ENCODE measurements around the gene PPIG. TPM values are rescaled to one million over a fixed set of nuclear protein-coding genes. Genes with fewer than 3 reads are reported as not detected.

Gene PPIG
- 14.4 and 20.5 TPM in 2 replicates for total RNA-seq

DNA sequence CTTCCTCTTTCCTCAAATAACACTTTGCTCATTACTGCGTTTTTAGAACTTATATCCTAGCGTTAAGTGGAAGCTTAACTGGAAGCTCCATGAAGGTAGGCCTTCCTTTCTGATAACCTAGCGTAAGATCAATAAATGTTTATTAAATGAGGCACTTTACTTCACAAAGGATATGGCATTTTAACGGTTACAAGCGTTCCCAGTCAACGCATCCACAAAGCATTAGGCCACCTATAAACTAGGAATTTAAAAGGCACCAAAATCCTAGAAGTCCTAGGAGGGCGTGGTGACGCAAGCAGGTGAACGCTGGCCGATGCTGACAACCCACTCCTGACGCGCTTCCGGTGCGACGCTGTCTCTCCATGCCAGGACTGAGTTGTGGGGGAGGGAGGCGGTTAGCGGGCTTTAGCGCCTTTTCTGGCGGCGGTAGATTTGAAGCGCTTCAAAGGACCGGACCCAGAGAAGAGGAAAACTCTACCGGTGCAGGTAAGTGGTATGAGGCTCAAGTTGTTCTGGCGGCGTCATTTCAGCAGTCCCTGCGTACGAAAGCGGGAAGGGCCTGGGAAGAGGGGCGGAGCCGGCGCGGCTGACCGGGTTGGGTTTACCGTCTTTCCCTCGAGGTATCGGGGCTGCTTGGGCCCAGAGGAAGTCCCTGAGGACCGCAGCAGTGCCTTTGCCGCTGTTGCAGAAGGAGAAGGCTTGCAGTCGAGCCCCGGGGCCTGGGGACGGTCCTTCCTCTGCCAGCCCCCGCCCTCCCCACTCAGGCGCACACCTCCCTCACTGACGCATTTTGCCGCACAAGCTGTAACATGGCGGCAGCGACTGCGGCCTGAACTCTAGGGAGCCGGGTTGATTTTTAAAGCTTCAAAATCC, at the start of gene PPIG:
TSS of gene PPIG (plus strand) at position 347 of the 873 bp plus-strand sequence. CDS start 19,691 bp downstream, outside the sequence.

DNA sequence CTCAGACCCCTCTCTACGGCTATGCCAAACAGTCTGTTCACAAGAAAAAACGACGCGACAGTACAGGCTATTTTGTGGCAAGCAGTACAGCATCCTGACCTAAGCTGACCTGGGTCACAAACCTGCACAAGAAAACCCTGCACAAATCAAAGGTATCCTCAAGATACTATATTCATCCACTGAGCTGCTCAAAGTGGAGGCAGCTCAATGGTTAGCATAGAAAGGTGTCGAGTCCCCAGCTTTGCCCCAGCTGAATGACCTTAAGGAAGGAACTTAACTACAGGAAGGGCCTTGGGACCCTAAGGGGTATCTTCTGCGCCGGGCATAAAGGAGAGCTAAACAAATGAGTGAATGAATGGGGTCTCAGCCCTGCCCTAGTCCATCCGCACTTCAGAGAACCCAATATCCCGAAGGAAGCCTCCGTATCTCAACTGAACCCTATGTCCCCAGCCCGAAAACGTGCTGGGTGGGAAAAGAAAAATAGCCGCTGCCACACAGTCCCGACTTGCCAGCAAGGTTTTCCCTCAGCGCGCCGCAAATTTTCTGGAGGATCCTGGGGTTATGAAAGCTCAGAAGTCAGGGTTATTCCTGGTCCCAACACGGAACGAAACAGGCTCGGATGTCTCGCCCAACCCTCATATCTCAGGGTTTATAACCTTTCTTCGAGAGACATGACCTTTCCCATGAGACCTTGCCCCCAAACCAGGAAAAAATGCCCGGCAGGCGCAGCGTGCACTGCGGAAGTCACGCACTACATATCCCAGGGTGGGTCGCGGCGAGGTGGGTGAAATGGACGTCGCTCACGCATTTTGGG, 10.8 kb upstream of the PPIG start, which contains the start of gene FASTKD1:
TSS of gene FASTKD1 (minus strand) at position 706 of the 814 bp plus-strand sequence. CDS start 1,836 bp downstream, outside the sequence.

Other genes with a start within 250 kb of the PPIG start
- not detected in 2 replicates for gene LRP2, start 221.8 kb upstream of the PPIG start, total RNA-seq
- gene BBS5, start 104.9 kb upstream of the PPIG start, total RNA-seq = 3.5 and 3.7 TPM in 2 replicates
- gene KLHL41, start 74.6 kb upstream of the PPIG start, total RNA-seq = not detected in 2 replicates
- gene FASTKD1, start 10.5 kb upstream of the PPIG start, total RNA-seq = 11.4 and 17.4 TPM in 2 replicates
- gene CFAP210, start 110.1 kb downstream of the PPIG start, total RNA-seq = not detected in 2 replicates
- 1.1 and 2.3 TPM in 2 replicates for gene PHOSPHO2, start 110.1 kb downstream of the PPIG start, total RNA-seq
- gene KLHL23, start 149.5 kb downstream of the PPIG start, total RNA-seq = 1.5 and 3.3 TPM in 2 replicates
- gene SSB, start 214.5 kb downstream of the PPIG start, total RNA-seq = 80.3 and 98.0 TPM in 2 replicates
- 45.0 and 95.3 TPM in 2 replicates for gene METTL5, start 240.6 kb downstream of the PPIG start, total RNA-seq
- 14.9 and 17.4 TPM in 2 replicates for gene UBR3, start 243.1 kb downstream of the PPIG start, total RNA-seq

Measured in mammary microvascular endothelial cell (primary cell).